ENCODE results near the gene NFASC. TPM values are rescaled to one million over a fixed set of nuclear protein-coding genes. Genes with fewer than 3 reads are reported as not detected.

Gene NFASC
- total RNA-seq, 1 experiment from 2014 or later, result 7.8 TPM

- DNase-seq (ENCODE audit: low read depth), result no peak
Observed at GRCh38 chr1:204958317-204959307, 88.0 kb downstream of the NFASC start.

GRCh38 chr1:204959374-204959773 is 88.7 kb downstream of the NFASC start:
- DNase-seq (ENCODE audit: low read depth), result no peak

GRCh38 chr1:204959836-204960235 is 89.2 kb downstream of the NFASC start:
- DNase-seq (ENCODE audit: low read depth), result no peak

GRCh38 chr1:204960306-204961125 is 89.9 kb downstream of the NFASC start:
- DNase-seq (ENCODE audit: low read depth), result no peak

GRCh38 chr1:204961765-204962419 is 91.2 kb downstream of the NFASC start:
- DNase-seq (ENCODE audit: low read depth), result peak; percentile 3

GRCh38 chr1:204962742-204963632 is 92.3 kb downstream of the NFASC start:
- no peak for DNase-seq (ENCODE audit: low read depth)

- no peak for DNase-seq (ENCODE audit: low read depth)
Observed at GRCh38 chr1:204967451-204967850, 96.8 kb downstream of the NFASC start.

GRCh38 chr1:204968135-204968534 is 97.5 kb downstream of the NFASC start:
- DNase-seq (ENCODE audit: low read depth), result no peak

GRCh38 chr1:204968951-204969350 is 98.3 kb downstream of the NFASC start:
- no peak for DNase-seq (ENCODE audit: low read depth)

GRCh38 chr1:204970937-204971336 is 100.3 kb downstream of the NFASC start:
- DNase-seq (ENCODE audit: low read depth), result no peak

GRCh38 chr1:204971517-204972336 is 101.1 kb downstream of the NFASC start:
- peak; percentile 73 for DNase-seq (ENCODE audit: low read depth)

- DNase-seq (ENCODE audit: low read depth), result no peak
Observed at GRCh38 chr1:204972426-204972825, 101.8 kb downstream of the NFASC start.

- no peak for DNase-seq (ENCODE audit: low read depth)
Observed at GRCh38 chr1:204973449-204973848, 102.8 kb downstream of the NFASC start.

- no peak for DNase-seq (ENCODE audit: low read depth)
Observed at GRCh38 chr1:204974327-204974726, 103.7 kb downstream of the NFASC start.

GRCh38 chr1:204975021-204975420 is 104.4 kb downstream of the NFASC start:
- no peak for DNase-seq (ENCODE audit: low read depth)

- DNase-seq (ENCODE audit: low read depth), result peak; percentile 40
Observed at GRCh38 chr1:204975568-204976235, 105.0 kb downstream of the NFASC start.

GRCh38 chr1:204976646-204977045 is 106.0 kb downstream of the NFASC start:
- DNase-seq (ENCODE audit: low read depth), result no peak

GRCh38 chr1:204977318-204977717 is 106.7 kb downstream of the NFASC start:
- no peak for DNase-seq (ENCODE audit: low read depth)

- no peak for DNase-seq (ENCODE audit: low read depth)
Observed at GRCh38 chr1:204978782-204979181, 108.1 kb downstream of the NFASC start.
